Upper lobe of left lung (tissue), 4 donors: Measurements from ENCODE around the gene VENTX.

Experiments used
- CTCF ChIP-seq, 6 experiments: fragments of 450-650 bp in 4 of 6; fragments of 200-600 bp in 2 of 6; sonication (generic) in 2 of 6; IDR thresholded peaks; one replicate each; pipeline ENCODE4 v1.5.1; 2016 to 2019; ENCODE audit warnings: antibody characterized with exemption in 6 of 6
- EP300 ChIP-seq, 4 donors: sonication (generic); formaldehyde crosslinking; IDR thresholded peaks; one replicate each; pipeline ENCODE4 v1.5.1; 2017; ENCODE audit warnings: antibody characterized with exemption in 4 of 4, control low read depth in 2 of 4
- POLR2A ChIP-seq, 4 donors: fragments of 450-650 bp; IDR thresholded peaks; one replicate each; pipeline ENCODE4 v1.5.1; 2016 to 2017; ENCODE audit warnings: antibody characterized with exemption in 4 of 4, mild to moderate bottlenecking in 2 of 4
- POLR2AphosphoS5 ChIP-seq, 2 donors: sonication (generic); formaldehyde crosslinking; IDR thresholded peaks; one replicate each; pipeline ENCODE4 v1.5.1; 2017; ENCODE audit warnings: antibody characterized with exemption in 2 of 2

GRCh38 chr10:133213641-133214467, 23.8 kb upstream of the VENTX start:
- TF ChIP-seq CTCF (IDR thresholded peaks at IDR 0.05), result no peak
- no peak for TF ChIP-seq POLR2A (IDR thresholded peaks at IDR 0.05)
- no peak for TF ChIP-seq EP300 (IDR thresholded peaks at IDR 0.05)
- no peak for TF ChIP-seq POLR2AphosphoS5 (IDR thresholded peaks at IDR 0.05)
